ENCODE data around the gene LZTFL1. TPM values are rescaled to one million over a fixed set of nuclear protein-coding genes. Genes with fewer than 3 reads are reported as not detected.

LZTFL1 gene
- total RNA-seq, 1 experiment from 2014 or later = 9.1 TPM

- no peaks in the 10 kb centered on the region for H3K27me3 ChIP-seq (replicated peaks; ENCODE audit: control insufficient read depth, insufficient read depth, low read length)
- DNase-seq = no peak
- H3K4me1 ChIP-seq = no peaks in the 10 kb centered on the region
- H3K4me3 ChIP-seq (ENCODE audit: low read depth, low read length) = no peak overlapping the region
- no TSS peak for BruUV-seq (replicated peaks)
- ChIA-PET POLR2A (no interaction called here), CTCF (no interaction called here)
- Mint-ChIP-seq H3K27me3 (ENCODE audit: insufficient read depth, unreplicated experiment) (peaks cover 4% of the 10 kb centered on the region), H3K36me3 (ENCODE audit: insufficient read depth, unreplicated experiment) (no peaks in the 10 kb centered on the region), H3K4me3 (ENCODE audit: unreplicated experiment) (no peak overlapping the region), H3K27ac (ENCODE audit: unreplicated experiment) (no peak overlapping the region), H3K4me1 (ENCODE audit: low read depth, unreplicated experiment) (peaks cover 5% of the 10 kb centered on the region), H3K9me3 (ENCODE audit: unreplicated experiment) (peaks cover 8% of the 10 kb centered on the region)
- TF ChIP-seq, protein P1, sequence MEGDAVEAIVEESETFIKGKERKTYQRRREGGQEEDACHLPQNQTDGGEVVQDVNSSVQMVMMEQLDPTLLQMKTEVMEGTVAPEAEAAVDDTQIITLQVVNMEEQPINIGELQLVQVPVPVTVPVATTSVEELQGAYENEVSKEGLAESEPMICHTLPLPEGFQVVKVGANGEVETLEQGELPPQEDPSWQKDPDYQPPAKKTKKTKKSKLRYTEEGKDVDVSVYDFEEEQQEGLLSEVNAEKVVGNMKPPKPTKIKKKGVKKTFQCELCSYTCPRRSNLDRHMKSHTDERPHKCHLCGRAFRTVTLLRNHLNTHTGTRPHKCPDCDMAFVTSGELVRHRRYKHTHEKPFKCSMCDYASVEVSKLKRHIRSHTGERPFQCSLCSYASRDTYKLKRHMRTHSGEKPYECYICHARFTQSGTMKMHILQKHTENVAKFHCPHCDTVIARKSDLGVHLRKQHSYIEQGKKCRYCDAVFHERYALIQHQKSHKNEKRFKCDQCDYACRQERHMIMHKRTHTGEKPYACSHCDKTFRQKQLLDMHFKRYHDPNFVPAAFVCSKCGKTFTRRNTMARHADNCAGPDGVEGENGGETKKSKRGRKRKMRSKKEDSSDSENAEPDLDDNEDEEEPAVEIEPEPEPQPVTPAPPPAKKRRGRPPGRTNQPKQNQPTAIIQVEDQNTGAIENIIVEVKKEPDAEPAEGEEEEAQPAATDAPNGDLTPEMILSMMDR (IDR thresholded peaks at IDR 0.05; ENCODE audit: insufficient read depth in 1 of 2, low read depth in 1 of 2, low read length in 1 of 2, severe bottlenecking in 1 of 2, unreplicated experiment in 1 of 2) = no peak
- intact Hi-C loops (cut with micrococcal nuclease; ENCODE audit: unreplicated experiment) = no loop called here
- no peaks in the 10 kb centered on the region; the same call in 1 of the 2 replicates for H3K36me3 ChIP-seq (ENCODE audit: control insufficient read depth, insufficient read depth, low read length)
- 0 out of 2 replicates have a peak, but pooled peaks cover 1% of the 10 kb centered on the region for H3K9me3 ChIP-seq
These were observed 47.8 kb downstream of the LZTFL1 start for GRCh38 chr3:45794177-45794560.

- Mint-ChIP-seq H3K4me3 (ENCODE audit: unreplicated experiment) (no peak overlapping the region), H3K36me3 (ENCODE audit: insufficient read depth, unreplicated experiment) (no peaks in the 10 kb centered on the region), H3K4me1 (ENCODE audit: low read depth, unreplicated experiment) (peaks cover 5% of the 10 kb centered on the region), H3K9me3 (ENCODE audit: unreplicated experiment) (peaks cover 8% of the 10 kb centered on the region), H3K27ac (ENCODE audit: unreplicated experiment) (no peak overlapping the region), H3K27me3 (ENCODE audit: insufficient read depth, unreplicated experiment) (peaks cover 4% of the 10 kb centered on the region)
- BruUV-seq (replicated peaks) = no TSS peak
- Histone ChIP-seq H3K9me3 (0 out of 2 replicates have a peak, but pooled peaks cover 4% of the 10 kb centered on the region), H3K36me3 (ENCODE audit: control insufficient read depth, insufficient read depth, low read length) (no peaks in the 10 kb centered on the region; the same call in 1 of the 2 replicates), H3K4me3 (ENCODE audit: low read depth, low read length) (no peak overlapping the region), H3K27me3 (replicated peaks; ENCODE audit: control insufficient read depth, insufficient read depth, low read length) (no peaks in the 10 kb centered on the region), H3K4me1 (no peaks in the 10 kb centered on the region)
- intact Hi-C loops (cut with micrococcal nuclease; ENCODE audit: unreplicated experiment) = no loop called here
- TF ChIP-seq, protein P1 (IDR thresholded peaks at IDR 0.05; ENCODE audit: insufficient read depth in 1 of 2, low read depth in 1 of 2, low read length in 1 of 2, severe bottlenecking in 1 of 2, unreplicated experiment in 1 of 2) = no peak
- ChIA-PET CTCF (no interaction called here), POLR2A (no interaction called here)
- no peak for DNase-seq
These were observed 48.3 kb downstream of the LZTFL1 start for GRCh38 chr3:45793482-45794176.

DNA sequence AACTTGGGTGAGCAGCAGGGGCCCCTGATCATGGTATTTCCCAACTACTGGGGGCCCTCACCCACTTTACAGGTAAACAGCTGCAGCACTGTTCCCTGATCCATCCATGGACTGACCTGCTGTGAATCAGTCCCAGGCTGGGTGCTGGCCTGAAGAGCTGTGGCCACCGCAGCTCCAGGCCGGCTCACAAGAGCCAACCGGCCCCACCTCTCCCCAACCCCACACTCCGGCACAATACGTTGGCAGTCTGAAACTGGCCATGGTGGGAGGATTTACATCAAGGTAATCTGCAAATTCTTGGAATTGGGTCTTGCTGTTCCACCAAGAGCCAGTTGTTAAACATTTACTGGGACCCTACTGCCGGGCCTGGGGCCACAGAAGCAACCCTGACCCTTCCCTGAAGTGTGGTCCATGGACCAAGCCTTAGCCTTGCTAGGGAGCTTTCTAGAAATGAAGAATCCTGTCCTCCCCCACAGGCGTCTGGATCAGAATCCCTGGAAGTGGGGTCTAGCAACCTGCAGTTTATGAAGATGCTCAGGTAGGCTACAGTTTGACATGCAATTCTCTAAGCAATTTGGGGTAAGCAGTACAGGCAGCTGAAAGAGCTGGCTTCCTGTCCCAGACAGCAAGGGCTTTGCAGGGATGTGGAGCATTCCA is 49.3 kb downstream of the LZTFL1 start:
- 0 out of 2 replicates have a peak, but pooled peaks cover 4% of the 10 kb centered on the region for H3K9me3 ChIP-seq
- peaks cover 5% of the 10 kb centered on the region for H3K4me1 Mint-ChIP-seq (ENCODE audit: low read depth, unreplicated experiment)
- H3K36me3 Mint-ChIP-seq (ENCODE audit: insufficient read depth, unreplicated experiment) = no peaks in the 10 kb centered on the region
- H3K9me3 Mint-ChIP-seq (ENCODE audit: unreplicated experiment) = peaks cover 8% of the 10 kb centered on the region
- no peaks in the 10 kb centered on the region for H3K4me1 ChIP-seq
- H3K4me3 Mint-ChIP-seq (ENCODE audit: unreplicated experiment) = no peak overlapping the region
- H3K27ac Mint-ChIP-seq (ENCODE audit: unreplicated experiment) = no peak overlapping the region
- DNase-seq = no peak
- no peaks in the 10 kb centered on the region for H3K27me3 ChIP-seq (replicated peaks; ENCODE audit: control insufficient read depth, insufficient read depth, low read length)
- peaks cover 4% of the 10 kb centered on the region for H3K27me3 Mint-ChIP-seq (ENCODE audit: insufficient read depth, unreplicated experiment)
- no TSS peak for BruUV-seq (replicated peaks)
- no peak overlapping the region for H3K4me3 ChIP-seq (ENCODE audit: low read depth, low read length)
- TF ChIP-seq, protein P1 (IDR thresholded peaks at IDR 0.05; ENCODE audit: insufficient read depth in 1 of 2, low read depth in 1 of 2, low read length in 1 of 2, severe bottlenecking in 1 of 2, unreplicated experiment in 1 of 2) = no peak
- CTCF ChIA-PET = no interaction called here
- POLR2A ChIA-PET = no interaction called here
- intact Hi-C loops (cut with micrococcal nuclease; ENCODE audit: unreplicated experiment) = no loop called here
- no peaks in the 10 kb centered on the region; the same call in 1 of the 2 replicates for H3K36me3 ChIP-seq (ENCODE audit: control insufficient read depth, insufficient read depth, low read length)
